Smooth muscle cell (in vitro differentiated cells): ENCODE data around the gene TNFRSF21. TPM values are rescaled to one million over a fixed set of nuclear protein-coding genes. Genes with fewer than 3 reads are reported as not detected.

Source experiments
- DNase-seq: peaks from one replicate; lab custom pipeline; 2025; ENCODE audit not compliant: unreplicated experiment; lab: John Stamatoyannopoulos, UW
- H2AFZ ChIP-seq: fragments of 200-600 bp; sonication (generic); 2 replicates; pipeline ENCODE4 v1.6.0; 2016; ENCODE audit warnings: antibody characterized with exemption, low read depth, mild to moderate bottlenecking
- H3F3A ChIP-seq: fragments of 200-600 bp; sonication (generic); 2 replicates; pipeline ENCODE4 v1.6.0; 2017; ENCODE audit warnings: antibody characterized with exemption, low read depth
- H3K27ac ChIP-seq: fragments of 200-600 bp; sonication (generic); 2 replicates; pipeline ENCODE4 v1.5.1; 2016; ENCODE audit warnings: low read depth, mild to moderate bottlenecking
- H3K27me3 ChIP-seq: fragments of 200-600 bp; sonication (generic); 2 replicates; pipeline ENCODE4 v1.6.1; 2016; ENCODE audit warnings: low read depth, mild to moderate bottlenecking
- H3K36me3 ChIP-seq: fragments of 200-600 bp; sonication (generic); 2 replicates; pipeline ENCODE4 v1.5.1; 2016; ENCODE audit warnings: low read depth
- H3K4me1 ChIP-seq: fragments of 200-600 bp; sonication (generic); 2 replicates; pipeline ENCODE4 v1.5.1; 2016; ENCODE audit warnings: low read depth
- H3K4me2 ChIP-seq: fragments of 200-600 bp; sonication (generic); 2 replicates; pipeline ENCODE4 v1.6.0; 2016; ENCODE audit warnings: mild to moderate bottlenecking
- H3K4me3 ChIP-seq: fragments of 200-600 bp; sonication (generic); 2 replicates; pipeline ENCODE4 v1.5.1; 2016; ENCODE audit warnings: mild to moderate bottlenecking
- H3K79me2 ChIP-seq: fragments of 200-600 bp; sonication (generic); 2 replicates; pipeline ENCODE4 v1.6.0; 2016; ENCODE audit warnings: low read depth, mild to moderate bottlenecking
- H3K9ac ChIP-seq: fragments of 200-600 bp; sonication (generic); 2 replicates; pipeline ENCODE4 v1.6.0; 2016; ENCODE audit warnings: low read depth
- H3K9me3 ChIP-seq: fragments of 200-600 bp; sonication (generic); replicated peaks from 2 replicates; pipeline ENCODE4 v1.5.1; 2016; ENCODE audit warnings: low read depth
- H4K20me1 ChIP-seq: fragments of 200-600 bp; sonication (generic); 2 replicates; pipeline ENCODE4 v1.6.0; 2016; ENCODE audit warnings: low read depth
- CTCF ChIP-seq: fragments of 200-600 bp; sonication (generic); IDR thresholded peaks from 2 replicates; pipeline ENCODE4 v1.5.1; 2017; ENCODE audit warnings: borderline replicate concordance, mild to moderate bottlenecking, antibody characterized with exemption; ENCODE audit not compliant: insufficient read depth, poor library complexity, severe bottlenecking
- WGBS: methylation state at CpG from one replicate; pipeline ENCODE4 v1.1.7; 2016; ENCODE audit warnings: low lambda C conversion rate; 5-methylcytosine and 5-hydroxymethylcytosine counted together
- polyA plus RNA-seq: library from polyadenylated mRNA; unstranded; fragments of >200 nt; fragmentation: Nextera tagmentation; extraction: Ambion mirVana; gene quantifications from 2 replicates; pipeline ENCODE4 v1.2.1, GENCODE V29; 2016
- total RNA-seq: library from RNA; depleted of rRNA; stranded (reverse); fragments of >200 nt; gene quantifications from 2 replicates; pipeline ENCODE4 v1.2.3, GENCODE V29; 2014

TNFRSF21 gene
- total and polyA plus RNA-seq, 2 experiments from 2014 or later, result 30.1 to 32.8 TPM

- no peak overlapping the region for H3K4me3 ChIP-seq
- no peak overlapping the region for H2AFZ ChIP-seq
- H3K9me3 ChIP-seq, result no peaks in the 10 kb centered on the region
- TF ChIP-seq CTCF, result no peak
- H3K27ac ChIP-seq, result no peak overlapping the region
- no peak overlapping the region for H3K4me2 ChIP-seq
- H3K79me2 ChIP-seq, result no peaks in the 10 kb centered on the region
- WGBS, result 94% methylated on average over 4 of the region's 4 CpGs
- no peak overlapping the region for H3K9ac ChIP-seq
- H3K4me1 ChIP-seq, result no peaks in the 10 kb centered on the region
- DNase-seq, result no peak
- no peaks in the 10 kb centered on the region for H3K27me3 ChIP-seq
- no peaks in the 10 kb centered on the region for H3F3A ChIP-seq
- H4K20me1 ChIP-seq, result no peaks in the 10 kb centered on the region
- H3K36me3 ChIP-seq, result no peaks in the 10 kb centered on the region
Measured at GRCh38 chr6:47203266-47203937, 106.3 kb downstream of the TNFRSF21 start.

- Histone ChIP-seq H3K4me3 (no peak overlapping the region), H4K20me1 (no peaks in the 10 kb centered on the region), H3K9me3 (no peaks in the 10 kb centered on the region), H3K36me3 (no peaks in the 10 kb centered on the region), H2AFZ (no peak overlapping the region), H3K9ac (no peak overlapping the region), H3K27ac (no peak overlapping the region), H3F3A (no peaks in the 10 kb centered on the region), H3K27me3 (no peaks in the 10 kb centered on the region), H3K4me1 (no peaks in the 10 kb centered on the region), H3K79me2 (no peaks in the 10 kb centered on the region), H3K4me2 (no peak overlapping the region)
- no peak for DNase-seq
- 93% methylated on average over 2 of the region's 2 CpGs for WGBS
- no peak for TF ChIP-seq CTCF
Measured at GRCh38 chr6:47202644-47203205, 107.0 kb downstream of the TNFRSF21 start.

GRCh38 chr6:47200536-47201334, 109.0 kb downstream of the TNFRSF21 start:
- Histone ChIP-seq H3K4me1 (no peaks in the 10 kb centered on the region), H3K9me3 (no peaks in the 10 kb centered on the region), H3K9ac (no peak overlapping the region), H3F3A (no peaks in the 10 kb centered on the region), H3K36me3 (no peaks in the 10 kb centered on the region), H3K27ac (no peak overlapping the region), H2AFZ (no peak overlapping the region), H3K79me2 (no peaks in the 10 kb centered on the region), H3K27me3 (no peaks in the 10 kb centered on the region), H3K4me2 (no peak overlapping the region), H3K4me3 (no peak overlapping the region), H4K20me1 (no peaks in the 10 kb centered on the region)
- 71% methylated on average over 3 of the region's 3 CpGs for WGBS
- TF ChIP-seq CTCF, result no peak
- no peak for DNase-seq
